Left hindlimb (tissue), 1 donor: ENCODE results near the gene IFIT1B.
"Not testable (repeated sequence)": the region's sequence is repeated elsewhere in the genome, so short reads cannot be mapped to it uniquely, and the experiment has no call there.

Source experiments
- DNase-seq: peaks from one replicate; pipeline ENCODE4 v3.0.0-alpha.2; 2018

IFIT1B gene

DNA sequence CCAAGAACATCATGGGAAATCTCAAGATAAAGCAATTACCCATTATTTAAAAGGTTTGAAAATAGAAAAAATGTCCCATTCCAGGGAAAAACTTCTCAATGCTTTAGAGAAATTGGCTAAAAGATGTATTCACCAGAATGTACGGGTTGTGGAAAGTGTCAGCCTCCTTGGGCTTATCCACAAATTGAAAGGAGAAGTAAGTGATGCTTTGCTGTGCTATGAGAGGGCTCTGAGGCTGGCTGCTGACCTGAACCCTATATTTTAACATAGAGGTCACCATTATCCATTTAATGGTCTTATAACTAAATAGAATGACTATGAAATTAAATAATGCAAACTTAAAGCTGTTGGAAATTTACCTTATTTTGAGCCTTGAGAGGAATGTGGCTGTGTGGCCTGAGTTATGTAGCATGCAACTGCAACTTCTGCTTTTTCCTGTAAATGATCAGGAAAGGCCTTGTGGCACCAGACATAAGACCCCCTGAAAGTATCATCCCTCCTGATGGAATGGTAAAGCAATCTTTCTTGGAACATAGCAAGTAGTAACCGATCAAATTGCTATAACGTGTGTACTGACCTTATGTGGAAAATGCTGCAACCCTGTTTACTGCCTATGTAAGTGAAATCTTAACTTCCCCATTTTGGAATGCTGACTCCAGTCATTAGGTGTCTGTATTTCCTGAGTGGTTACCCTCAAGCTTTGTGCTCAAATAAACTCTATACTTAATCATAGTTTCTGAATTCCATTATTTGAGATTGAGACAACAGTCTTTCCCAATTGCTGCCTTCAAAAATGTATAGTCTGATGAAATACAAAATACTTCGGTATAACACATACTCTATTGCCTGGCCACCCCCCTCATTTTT lies 6.9 kb downstream of the IFIT1B start:
- DNase-seq: no peak

DNA sequence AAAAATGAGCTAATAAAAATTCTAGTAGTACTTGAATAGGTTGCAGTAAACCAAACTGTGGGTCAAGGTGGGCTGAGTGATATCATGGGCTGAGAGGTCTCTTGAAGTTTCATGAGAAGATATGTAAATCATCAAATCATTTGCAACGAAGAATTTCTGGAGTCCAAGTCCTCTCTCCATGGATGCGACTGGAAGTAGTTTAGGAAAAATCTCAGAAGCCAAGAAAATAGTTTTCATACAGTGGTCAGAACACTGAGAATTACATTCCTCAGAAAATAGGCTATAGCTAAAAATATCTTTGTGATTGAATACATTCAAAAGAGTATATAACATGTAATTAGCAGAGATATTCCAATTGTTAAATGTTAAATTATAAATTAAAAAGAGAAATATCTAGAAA lies 10.9 kb downstream of the IFIT1B start:
- no peak for DNase-seq

GRCh38 chr10:89389254-89389653 lies 11.4 kb downstream of the IFIT1B start:
- no peak for DNase-seq

GRCh38 chr10:89390476-89391225 lies 12.8 kb downstream of the IFIT1B start:
- DNase-seq: no peak

DNA sequence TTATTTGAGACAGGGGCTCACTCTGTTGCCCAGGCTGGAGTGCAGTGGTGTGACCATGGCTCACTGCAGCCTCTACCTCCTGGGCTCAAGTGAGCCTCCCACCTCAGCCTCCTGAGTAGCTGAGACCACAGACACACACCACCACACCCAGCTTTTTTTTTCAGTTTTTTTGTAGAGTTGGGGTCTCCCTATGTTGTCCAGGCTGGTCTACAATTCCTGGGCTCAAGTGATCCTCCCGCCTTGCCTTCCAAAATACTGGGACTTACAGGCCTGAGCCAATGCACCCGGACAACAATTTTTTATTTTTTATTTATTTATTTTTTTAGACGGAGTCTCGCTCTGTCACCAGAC lies 13.3 kb downstream of the IFIT1B start:
- not testable (repeated sequence) for DNase-seq

- DNase-seq: peak; percentile 73
Observed at GRCh38 chr10:89391907-89392756, 14.3 kb downstream of the IFIT1B start, which contains the start of gene IFIT1. Gene IFIT1, plus strand, starts transcription at chr10:89392623. Its CDS starts 90 bp downstream, at chr10:89392713.

DNA sequence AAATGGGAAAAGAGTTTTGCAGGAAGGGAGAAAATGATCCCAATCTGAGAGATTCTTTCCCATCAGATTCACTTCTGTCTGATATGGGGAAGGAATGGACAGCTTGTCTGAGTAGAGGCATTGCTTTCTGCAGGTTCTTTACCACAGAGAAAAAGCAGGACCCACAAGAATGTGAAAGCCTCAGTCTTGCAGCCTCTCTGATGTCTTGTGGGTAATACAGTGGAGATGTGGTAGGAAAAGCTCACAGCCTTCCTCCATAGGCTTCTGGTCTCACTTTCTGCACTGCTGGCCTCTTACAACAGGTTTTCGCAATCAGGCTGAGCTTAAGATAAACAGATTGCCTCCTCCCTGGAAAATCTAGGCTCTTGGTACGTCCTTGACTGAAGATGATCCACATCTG lies 15.1 kb downstream of the IFIT1B start:
- no peak for DNase-seq

GRCh38 chr10:89393898-89394297 lies 16.0 kb downstream of the IFIT1B start:
- DNase-seq: no peak

- DNase-seq: no peak
Observed at GRCh38 chr10:89395141-89395540, 17.3 kb downstream of the IFIT1B start.

- DNase-seq: no peak
Observed at GRCh38 chr10:89398003-89398749, 20.3 kb downstream of the IFIT1B start.

- DNase-seq: no peak
Observed at GRCh38 chr10:89399956-89400355, 22.1 kb downstream of the IFIT1B start.

- no peak for DNase-seq
Observed at GRCh38 chr10:89403043-89403442, 25.2 kb downstream of the IFIT1B start.

GRCh38 chr10:89404104-89405047 lies 26.5 kb downstream of the IFIT1B start:
- DNase-seq: peak; percentile 32

- DNase-seq: not testable (repeated sequence)
Observed at GRCh38 chr10:89406178-89406577, 28.3 kb downstream of the IFIT1B start.

DNA sequence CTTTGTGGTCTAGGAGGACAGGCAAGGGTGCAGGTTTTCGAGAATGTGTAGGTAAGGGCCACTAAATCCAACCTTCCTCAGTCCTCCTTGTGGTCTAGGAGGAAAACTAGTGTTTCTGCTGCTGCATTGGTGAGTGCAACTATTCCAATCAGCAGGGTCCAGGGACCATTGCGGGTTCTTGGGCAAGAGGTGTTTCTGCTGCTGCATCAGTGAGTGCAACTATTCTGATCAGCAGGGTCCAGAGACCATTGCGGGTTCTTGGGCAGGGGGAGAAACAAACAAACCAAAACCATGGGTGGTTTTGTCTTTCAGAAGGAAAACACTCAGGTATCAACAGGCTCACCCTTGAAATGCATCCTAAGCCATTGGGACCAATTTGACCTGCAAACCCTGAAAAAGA lies 29.9 kb downstream of the IFIT1B start:
- DNase-seq: not testable (repeated sequence)

DNA sequence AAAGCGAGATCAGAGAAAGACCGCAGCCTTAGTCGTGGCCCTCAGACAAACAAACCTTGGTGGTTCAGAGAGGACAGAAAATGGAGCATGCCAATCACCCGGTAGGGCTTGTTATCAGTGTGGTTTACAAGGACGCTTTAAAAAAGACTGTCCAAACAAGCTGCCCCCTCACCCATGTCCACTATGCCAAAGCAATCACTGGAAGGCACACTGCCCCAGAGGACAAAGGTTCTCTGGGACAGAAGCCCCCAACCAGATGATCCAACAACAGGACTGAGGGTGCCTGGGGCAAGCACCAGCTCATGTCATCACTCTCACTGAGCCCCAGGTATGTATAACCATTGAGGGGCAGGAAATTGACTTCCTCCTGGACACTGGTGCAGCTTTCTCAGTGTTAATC lies 31.4 kb downstream of the IFIT1B start:
- DNase-seq: not testable (repeated sequence)

- DNase-seq: not testable (repeated sequence)
Observed at GRCh38 chr10:89410551-89410950, 32.7 kb downstream of the IFIT1B start.

DNA sequence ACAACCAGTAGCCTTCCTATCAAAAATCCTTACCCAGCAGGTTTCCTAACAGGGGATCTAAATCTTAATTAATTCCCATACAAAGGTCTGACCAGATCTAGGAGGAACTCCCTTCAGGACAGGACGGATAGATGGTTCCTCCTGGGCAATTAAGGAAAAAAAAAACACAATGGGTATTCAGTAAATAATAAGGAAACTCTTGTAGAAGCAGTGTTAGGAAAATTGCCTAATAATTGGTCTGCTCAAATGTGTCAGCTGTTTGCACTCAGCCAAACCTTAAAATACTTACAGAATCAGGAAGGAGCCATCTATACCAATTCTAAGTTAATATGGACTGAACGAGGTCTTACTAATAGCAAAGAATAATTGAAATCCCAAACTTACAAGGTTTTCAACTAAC lies 33.3 kb downstream of the IFIT1B start:
- not testable (repeated sequence) for DNase-seq

DNA sequence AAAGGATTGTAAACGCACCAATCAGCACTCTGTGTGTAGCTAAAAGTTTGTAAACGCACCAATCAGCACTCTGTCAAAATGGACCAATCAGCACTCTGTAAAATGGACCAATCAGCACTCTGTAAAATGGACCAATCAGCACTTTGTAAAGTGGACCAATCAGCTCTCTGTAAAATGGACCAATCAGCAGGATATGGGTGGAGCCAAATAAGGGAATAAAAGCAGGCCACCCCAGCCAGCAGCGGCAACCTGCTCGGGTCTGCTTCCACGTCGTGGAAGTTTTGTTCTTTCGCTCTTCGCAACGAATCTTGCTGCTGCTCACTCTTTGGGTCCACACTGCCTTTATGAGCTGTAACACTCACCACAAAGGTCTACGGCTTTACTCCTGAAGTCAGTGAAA lies 34.4 kb downstream of the IFIT1B start:
- not testable (repeated sequence) for DNase-seq

GRCh38 chr10:89413398-89413912 lies 35.6 kb downstream of the IFIT1B start:
- no peak for DNase-seq
